Left lung (tissue), 10 donors: ENCODE measurements around the gene GLI3. TPM values are rescaled to one million over a fixed set of nuclear protein-coding genes. Genes with fewer than 3 reads are reported as not detected.

Experiments used
- ATAC-seq: fragments of 200-7000 bp; cut with Tn5 transposase; one replicate; pipeline ENCODE4 v1.9.1; 2020; ENCODE audit warnings: moderate library complexity
- DNase-seq, 4 donors: peaks; one replicate each; pipeline ENCODE4 v3.0.0-alpha.2; 2013 to 2020
- H3K27ac ChIP-seq, 2 donors: fragments of 200-600 bp; sonication (generic) in 1 of 2; one replicate each; pipeline versions ENCODE4 v1.5.0 to v1.8.0; 2020 to 2021
- H3K27me3 ChIP-seq, 2 donors: fragments of 200-600 bp; sonication (generic) in 1 of 2; one replicate each; pipeline versions ENCODE4 v1.5.0 to v1.8.0; 2020 to 2021
- H3K36me3 ChIP-seq, 2 donors: fragments of 200-600 bp; sonication (generic) in 1 of 2; one replicate each; pipeline versions ENCODE4 v1.5.0 to v1.8.0; 2020 to 2021
- H3K4me1 ChIP-seq, 2 donors: fragments of 200-600 bp; one replicate each; pipeline ENCODE4 v1.8.0; 2021
- H3K4me3 ChIP-seq, 2 donors: fragments of 200-600 bp; sonication (generic) in 1 of 2; one replicate each; pipeline versions ENCODE4 v1.5.0 to v1.8.0; 2020 to 2021; ENCODE audit warnings: mild to moderate bottlenecking in 1 of 2
- H3K9me3 ChIP-seq, 2 donors: fragments of 200-600 bp; sonication (generic) in 1 of 2; one replicate each; pipeline versions ENCODE4 v1.5.0 to v1.8.0; 2020 to 2021
- CTCF ChIP-seq, 2 donors: fragments of 200-600 bp; sonication (generic) in 1 of 2; IDR thresholded peaks; one replicate each; pipeline versions ENCODE4 v1.5.0 to v1.8.0; 2021; ENCODE audit warnings: antibody characterized with exemption in 2 of 2
- intact Hi-C, 2 donors: fragments of 100-400 bp; cut with DNase I; formaldehyde crosslinking; loops; one replicate each; pipeline versions ENCODE4 v1.11.2 to v1.14.2; 2022
- polyA plus RNA-seq, 6 donors: library from polyadenylated mRNA; unstranded; fragments of 120-200 nt; gene quantifications; one replicate each; pipeline ENCODE4 v1.2.1, GENCODE V29; 2013; ENCODE audit not compliant: insufficient read length in 6 of 6
- total RNA-seq, 2 donors: library from RNA; stranded (reverse); fragmentation: NEBNext Ultra II Directional; extraction: Animal tissue kit (Norgen Biotek cat#: 25700); gene quantifications; one replicate each; pipeline ENCODE4 v1.2.1, GENCODE V29; 2021
- donor health status: DM: no; HTN: yes; CAD: no.
- donor health status: DM: no; HTN: no; CAD: no.

GLI3 gene
- total and polyA plus RNA-seq, 8 donors: 20.3 to 38.0 (median 31.3) TPM

GRCh38 chr7:41911792-41912191, 325.2 kb downstream of the GLI3 start:
- intact Hi-C loops: no loop called here
- H3K27me3 ChIP-seq: no peaks in the 10 kb centered on the region
- ATAC-seq (no peak), DNase-seq (no peak)
- no peaks in the 10 kb centered on the region for H3K36me3 ChIP-seq
- no peaks in the 10 kb centered on the region for H3K9me3 ChIP-seq
- H3K4me1 ChIP-seq: no peaks in the 10 kb centered on the region
- no peak for TF ChIP-seq CTCF (IDR thresholded peaks at IDR 0.05)
- no peak overlapping the region for H3K4me3 ChIP-seq
- no peak overlapping the region for H3K27ac ChIP-seq
